NCI-H1930 (cell line): ENCODE data around the gene TEAD1.
A peak's percentile ranks its signal among the peaks of the same experiment; 100 is the strongest.

Experiments
- DNase-seq, 2 experiments: peaks; one replicate each; lab custom pipeline; 2025; lab: John Stamatoyannopoulos, UW

Gene TEAD1

GRCh38 chr11:12673924-12674570 lies at the start of gene TEAD1:
Gene TEAD1, plus strand, starts transcription at chr11:12674421.
- peak; percentile 85 to 92 for DNase-seq

GRCh38 chr11:12624595-12624994 lies 49.6 kb upstream of the TEAD1 start:
- no peak for DNase-seq

GRCh38 chr11:12625438-12626071 lies 48.7 kb upstream of the TEAD1 start:
- DNase-seq = no peak

GRCh38 chr11:12626616-12627015 lies 47.6 kb upstream of the TEAD1 start:
- no peak for DNase-seq

- no peak for DNase-seq
These were observed 45.9 kb upstream of the TEAD1 start for GRCh38 chr11:12628314-12628713.

- DNase-seq = no peak
These were observed 44.5 kb upstream of the TEAD1 start for GRCh38 chr11:12629601-12630313.

- no peak for DNase-seq
These were observed 42.6 kb upstream of the TEAD1 start for GRCh38 chr11:12631651-12632050.

- DNase-seq = no peak
These were observed 39.9 kb upstream of the TEAD1 start for GRCh38 chr11:12634329-12634728.

- DNase-seq = no peak
These were observed 37.3 kb upstream of the TEAD1 start for GRCh38 chr11:12636871-12637410.

- no peak for DNase-seq
These were observed 34.8 kb upstream of the TEAD1 start for GRCh38 chr11:12639388-12639787.

- no peak for DNase-seq
These were observed 33.9 kb upstream of the TEAD1 start for GRCh38 chr11:12640355-12640754.

- no peak for DNase-seq
These were observed 33.0 kb upstream of the TEAD1 start for GRCh38 chr11:12640926-12641849.

- no peak for DNase-seq
These were observed 32.2 kb upstream of the TEAD1 start for GRCh38 chr11:12642040-12642439.

GRCh38 chr11:12642806-12643428 lies 31.3 kb upstream of the TEAD1 start:
- DNase-seq = no peak

- DNase-seq = no peak
These were observed 27.7 kb upstream of the TEAD1 start for GRCh38 chr11:12646478-12646877.

- no peak for DNase-seq
These were observed 20.5 kb upstream of the TEAD1 start for GRCh38 chr11:12653729-12654128.

GRCh38 chr11:12655842-12656241 lies 18.4 kb upstream of the TEAD1 start:
- no peak for DNase-seq

- no peak for DNase-seq
These were observed 16.9 kb upstream of the TEAD1 start for GRCh38 chr11:12657336-12657735.

- no peak for DNase-seq
These were observed 16.2 kb upstream of the TEAD1 start for GRCh38 chr11:12657981-12658380.

GRCh38 chr11:12662101-12662689 lies 12.0 kb upstream of the TEAD1 start:
- no peak for DNase-seq

- DNase-seq = no peak
These were observed 9.8 kb upstream of the TEAD1 start for GRCh38 chr11:12664385-12664784.
